Embryonic facial prominence (tissue), 1 donor: ENCODE data around the gene TEX38.
"Not testable (repeated sequence)": the region's sequence is repeated elsewhere in the genome, so short reads cannot be mapped to it uniquely, and the experiment has no call there.

ENCODE experiments used
- DNase-seq: peaks from one replicate; pipeline ENCODE4 v3.0.0-alpha.2; 2016; ENCODE audit errors: extremely low spot score

Gene TEX38

DNA sequence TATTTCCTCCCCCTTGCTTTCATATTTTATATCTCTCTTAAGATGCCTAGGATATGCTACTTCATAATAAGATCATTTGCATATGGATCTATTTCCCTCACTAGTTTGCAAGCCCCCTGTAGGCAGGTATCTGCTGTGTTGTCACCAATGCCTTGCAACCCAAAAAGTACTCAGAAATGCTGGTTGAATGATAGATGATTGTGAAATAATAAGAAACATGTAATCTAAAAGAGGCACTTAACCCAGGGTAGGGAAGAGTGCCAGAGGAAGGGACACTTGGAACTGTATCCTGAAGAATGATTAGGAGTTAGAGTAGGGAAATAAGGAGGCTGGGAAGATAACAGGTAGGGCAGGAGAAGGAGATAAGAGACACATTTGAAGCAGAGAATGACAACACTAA, 15.8 kb upstream of the TEX38 start:
- no peak for DNase-seq

DNA sequence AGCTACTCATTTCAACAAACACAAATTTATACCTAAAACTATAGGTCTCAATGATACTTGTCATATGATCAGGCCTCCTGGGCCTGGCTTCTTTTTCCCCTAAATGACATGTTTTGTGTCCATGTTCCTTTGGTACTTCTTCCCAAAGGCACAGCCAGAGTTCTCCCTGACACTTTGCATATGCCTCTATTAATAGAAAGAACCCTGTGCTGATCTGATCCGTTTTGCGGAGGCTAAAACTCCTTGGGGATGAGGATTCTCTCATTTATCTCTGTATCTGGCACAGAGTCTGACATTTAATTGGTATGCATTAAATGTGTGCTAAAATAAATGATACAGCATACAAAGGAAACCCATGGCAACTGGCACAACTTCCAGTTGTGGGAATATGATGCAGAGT, 15.0 kb upstream of the TEX38 start:
- DNase-seq, result no peak

DNA sequence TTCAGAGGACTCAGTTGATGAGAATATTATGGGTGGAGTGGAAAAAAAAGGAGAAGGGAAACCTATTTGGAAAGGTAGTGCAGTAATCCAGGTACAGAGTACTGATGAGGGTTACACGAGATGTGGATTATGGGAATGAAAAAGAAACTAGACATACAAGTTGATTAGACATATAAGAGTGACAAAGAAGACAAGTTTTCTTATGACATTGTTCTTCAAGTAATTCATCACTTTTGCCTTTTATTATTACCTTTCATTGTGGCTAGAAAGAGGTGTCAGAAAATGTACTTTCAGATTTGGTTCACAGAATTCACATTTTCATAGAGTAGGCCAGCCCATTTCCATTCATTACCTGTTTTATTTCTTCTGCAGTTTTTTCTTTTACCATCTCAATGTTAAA, 13.9 kb upstream of the TEX38 start:
- DNase-seq, result no peak

DNA sequence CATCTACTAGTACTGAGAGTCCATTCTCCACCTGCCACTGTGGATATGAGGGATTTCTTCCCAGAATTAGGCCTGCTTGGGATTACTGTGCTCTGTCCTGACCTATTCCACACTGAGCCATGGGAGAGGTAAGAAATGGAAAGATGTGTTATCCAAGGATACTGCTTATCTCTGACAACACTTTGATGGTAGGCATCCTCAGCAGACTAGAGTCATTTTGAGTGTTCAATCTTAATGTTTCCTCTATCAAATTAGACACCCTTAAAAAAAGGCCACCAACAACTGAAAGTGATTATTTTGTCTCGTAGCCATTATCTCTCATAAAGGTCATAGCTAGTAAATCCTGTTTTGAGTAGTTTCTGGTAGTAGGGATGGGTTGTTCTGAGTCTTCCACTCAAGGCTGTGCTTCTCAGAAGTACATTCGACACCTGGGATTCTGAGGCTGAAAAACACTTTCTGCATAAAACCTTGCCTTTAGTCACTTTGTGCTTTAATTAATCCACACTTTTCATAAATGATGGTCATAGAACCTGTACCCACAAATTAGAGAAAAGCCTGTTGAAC, 12.3 kb upstream of the TEX38 start:
- no peak for DNase-seq

DNA sequence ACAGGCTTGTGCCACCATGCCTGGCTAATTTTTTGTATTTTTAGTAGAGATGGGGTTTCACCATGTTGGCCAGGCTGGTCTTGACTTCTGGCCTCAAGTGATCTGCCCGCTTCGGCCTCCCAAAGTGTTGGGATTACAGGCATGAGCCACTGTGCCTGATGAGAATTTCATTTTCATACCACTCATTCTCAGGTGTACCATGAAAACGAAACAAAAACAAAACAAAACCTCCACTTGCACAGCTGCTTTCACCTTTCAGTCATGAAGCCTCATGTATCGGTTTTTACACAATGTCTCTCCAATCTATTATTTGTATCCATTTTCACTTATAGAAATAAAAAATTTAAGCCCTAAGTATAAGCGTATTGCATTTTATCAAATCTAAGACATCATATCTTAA, 11.5 kb upstream of the TEX38 start:
- DNase-seq, result not testable (repeated sequence)

DNA sequence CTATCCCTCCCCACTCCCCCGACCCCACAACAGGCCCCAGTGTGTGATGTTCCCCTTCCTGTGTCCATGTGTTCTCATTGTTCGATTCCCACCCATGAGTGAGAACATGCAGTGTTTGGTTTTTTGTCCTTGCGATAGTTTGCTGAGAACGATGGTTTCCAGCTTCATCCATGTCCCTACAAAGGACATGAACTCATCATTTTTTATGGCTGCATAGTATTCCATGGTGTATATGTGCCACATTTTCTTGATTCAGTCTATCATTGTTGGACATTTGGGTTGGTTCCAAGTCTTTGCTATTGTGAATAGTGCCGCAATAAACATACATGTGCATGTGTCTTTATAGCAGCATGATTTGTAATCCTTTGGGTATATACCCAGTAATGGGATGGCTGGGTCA, 8.7 kb upstream of the TEX38 start:
- not testable (repeated sequence) for DNase-seq

DNA sequence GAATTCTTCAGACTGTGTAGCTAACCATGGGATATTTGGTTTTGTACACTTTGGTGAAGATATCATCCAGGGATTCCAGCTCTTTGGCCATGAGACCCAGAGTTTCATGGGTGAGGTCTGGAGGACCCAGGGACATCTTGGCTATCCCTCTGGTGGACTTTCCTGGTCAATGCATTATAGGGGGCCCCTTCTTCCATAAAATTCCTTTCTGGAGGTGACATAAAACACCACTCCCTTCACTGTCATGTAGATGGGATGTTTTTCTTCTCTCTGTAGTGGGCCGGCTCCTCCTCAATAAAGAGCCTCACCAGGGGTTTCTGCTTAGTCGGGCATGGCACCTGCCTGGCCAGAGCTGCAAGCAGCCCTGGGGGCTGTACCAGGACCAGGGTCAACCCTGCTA, 5.7 kb upstream of the TEX38 start:
- DNase-seq, result no peak

DNA sequence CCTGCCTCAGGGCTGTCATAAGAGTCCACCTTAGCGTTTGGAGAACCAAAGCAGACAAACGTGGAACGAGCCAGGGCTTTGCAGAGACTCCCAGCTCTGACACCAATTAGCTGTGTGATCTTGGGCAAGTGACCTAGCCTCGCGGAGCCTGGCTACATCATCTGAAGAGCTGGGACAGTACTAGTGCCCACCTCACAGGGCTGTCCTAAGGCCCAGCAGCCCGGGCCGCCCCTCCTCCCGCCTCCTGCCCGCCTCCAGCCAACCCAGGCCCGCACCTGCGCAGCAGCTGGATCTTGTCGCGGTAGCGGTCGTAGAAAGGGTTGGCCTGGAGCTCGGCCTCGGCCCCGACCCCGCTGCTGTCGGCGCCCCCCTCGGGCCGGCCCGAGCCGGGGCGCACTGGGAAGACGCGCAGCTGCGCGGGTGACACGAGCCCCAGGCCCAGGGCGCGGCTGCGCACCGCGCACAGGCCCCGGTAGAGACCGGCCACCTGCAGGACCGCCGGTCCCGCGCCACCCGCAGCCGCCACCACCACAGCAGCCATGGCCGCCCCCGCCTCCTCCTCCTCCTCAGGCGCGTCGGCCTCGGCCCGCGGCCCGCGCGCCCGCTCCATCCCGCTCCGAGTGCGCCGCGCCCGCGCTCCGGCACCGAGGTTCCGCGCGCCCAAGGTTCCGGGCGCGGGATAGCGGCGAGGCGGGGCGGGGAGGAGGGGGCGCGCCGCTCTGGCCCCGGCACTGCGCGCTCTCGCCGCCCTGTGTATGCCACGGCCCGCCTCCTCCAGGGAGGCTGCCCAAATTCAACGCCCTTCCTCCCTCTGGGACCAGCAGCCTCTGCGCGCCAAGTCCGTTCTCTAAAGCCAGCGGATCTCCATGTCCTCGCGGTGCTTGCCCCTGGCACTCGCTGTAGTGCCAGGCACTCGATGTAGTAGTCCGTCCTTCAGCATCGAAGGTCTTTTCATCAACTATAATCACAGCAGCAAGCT, 3.6 kb upstream of the TEX38 start, which contains the start of gene ATPAF1:
Gene ATPAF1, minus strand, starts transcription at position 583 of the 979 bp plus-strand sequence. Its CDS starts 42 bp downstream, at position 541.
- peak; percentile 40 for DNase-seq

DNA sequence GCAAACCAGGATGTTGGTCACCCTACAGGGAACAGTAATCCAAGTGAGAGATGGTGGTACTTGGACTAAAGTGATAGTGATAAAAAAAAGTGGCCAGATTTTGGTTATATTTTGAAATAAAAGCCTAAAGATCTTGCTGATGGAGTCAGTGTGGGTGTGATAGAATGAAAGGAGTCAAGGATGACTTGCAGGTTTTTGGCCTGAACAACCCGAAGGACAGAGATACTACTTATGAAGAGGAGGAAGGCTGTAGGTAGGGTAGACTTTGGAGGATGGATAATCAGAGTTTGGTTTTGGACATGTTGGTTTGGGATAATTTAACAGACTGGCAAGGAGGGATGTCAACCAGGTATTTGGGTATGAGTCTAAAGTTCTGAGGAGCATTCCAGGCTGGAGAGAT, 1.5 kb upstream of the TEX38 start:
- DNase-seq, result no peak

DNA sequence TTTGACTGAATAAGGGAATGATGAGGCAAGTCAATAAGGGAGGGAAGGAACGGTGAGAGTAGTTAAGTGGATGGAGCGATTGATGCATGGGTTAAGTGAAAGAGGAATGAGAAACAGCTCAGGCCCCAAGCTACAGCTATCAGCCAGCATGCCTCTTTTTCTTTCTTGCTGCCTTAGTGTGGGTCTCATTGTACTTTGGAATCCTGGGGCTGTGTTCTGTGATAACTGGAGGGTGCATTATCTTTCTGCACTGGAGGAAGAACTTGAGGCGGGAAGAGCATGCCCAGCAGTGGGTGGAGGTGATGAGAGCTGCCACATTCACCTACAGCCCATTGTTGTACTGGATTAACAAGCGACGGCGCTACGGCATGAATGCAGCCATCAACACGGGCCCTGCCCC, 1.0 kb downstream of the TEX38 start:
- no peak for DNase-seq

DNA sequence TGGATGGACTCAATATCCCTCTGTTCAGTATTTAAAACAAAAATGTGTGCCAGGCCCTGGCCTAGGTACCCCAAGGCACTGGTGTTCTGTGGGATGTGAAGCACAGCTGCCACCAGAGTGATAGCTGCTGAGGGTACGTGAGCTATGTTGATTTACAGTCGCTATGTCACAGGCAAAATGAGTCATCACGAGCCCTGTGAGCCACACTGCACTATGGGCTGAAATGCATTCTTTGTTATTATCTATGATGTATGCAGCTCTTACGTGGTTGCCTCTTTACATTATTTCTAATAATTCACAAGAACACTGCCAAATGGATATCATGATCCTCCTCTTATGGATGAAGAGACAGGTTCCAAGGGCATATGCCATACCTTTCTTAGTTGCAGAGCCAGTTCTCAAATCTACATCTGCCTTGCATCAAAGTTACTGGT, 2.1 kb downstream of the TEX38 start:
- no peak for DNase-seq

DNA sequence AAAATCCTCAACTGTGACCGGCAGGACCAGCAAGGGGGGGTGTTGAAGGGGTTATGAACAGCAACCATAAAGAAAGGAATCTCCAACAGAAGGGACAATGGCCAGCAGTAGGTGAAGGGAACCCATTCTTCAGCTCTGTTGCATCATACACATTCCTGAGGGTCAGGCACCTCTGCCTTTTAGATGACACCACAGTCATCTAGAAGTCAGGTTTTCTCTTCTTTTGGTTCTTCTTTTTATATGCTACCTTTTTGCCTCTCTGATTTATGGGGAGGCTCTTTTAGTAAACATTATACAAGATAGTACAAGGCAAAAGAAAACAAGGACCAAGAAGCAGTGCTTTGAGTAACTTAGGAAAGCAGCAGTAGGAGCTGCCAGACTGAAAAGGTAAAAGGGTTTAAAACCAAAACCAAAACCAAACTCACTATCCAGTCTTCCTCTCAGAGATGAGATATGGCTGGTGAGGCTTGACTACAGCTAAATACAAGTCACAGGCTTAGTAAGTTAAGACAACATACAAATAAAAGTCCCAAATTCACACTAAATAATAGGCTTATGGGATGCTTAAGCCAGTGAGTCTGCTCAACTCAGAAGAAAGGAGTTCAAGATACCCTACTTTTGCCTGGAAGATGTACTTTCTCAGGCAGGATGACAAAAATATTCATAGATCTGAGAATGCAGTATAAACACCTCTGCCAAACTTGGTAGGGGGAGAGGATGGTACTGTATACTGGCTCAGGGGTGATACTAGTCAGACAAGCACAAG, 4.1 kb downstream of the TEX38 start:
- DNase-seq, result no peak

DNA sequence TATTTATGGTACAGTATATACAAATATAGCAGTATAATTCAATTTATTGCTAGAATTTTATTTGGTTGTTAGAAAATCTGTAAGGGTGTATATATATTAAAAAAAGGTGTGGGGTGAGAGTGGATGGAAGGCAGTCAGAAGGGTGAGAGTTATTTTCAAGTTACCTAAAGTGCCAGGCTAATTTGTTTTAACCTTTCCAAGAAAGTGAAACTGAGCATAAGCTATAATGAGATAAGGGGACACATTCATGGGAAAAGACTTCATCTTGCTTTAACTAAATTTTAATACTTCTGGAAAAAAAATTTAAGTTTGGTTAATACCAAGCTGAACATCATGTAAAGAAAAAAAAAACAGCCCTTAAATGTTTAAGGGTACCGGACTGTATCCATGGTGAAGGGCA, 4.9 kb downstream of the TEX38 start:
- DNase-seq, result no peak

DNA sequence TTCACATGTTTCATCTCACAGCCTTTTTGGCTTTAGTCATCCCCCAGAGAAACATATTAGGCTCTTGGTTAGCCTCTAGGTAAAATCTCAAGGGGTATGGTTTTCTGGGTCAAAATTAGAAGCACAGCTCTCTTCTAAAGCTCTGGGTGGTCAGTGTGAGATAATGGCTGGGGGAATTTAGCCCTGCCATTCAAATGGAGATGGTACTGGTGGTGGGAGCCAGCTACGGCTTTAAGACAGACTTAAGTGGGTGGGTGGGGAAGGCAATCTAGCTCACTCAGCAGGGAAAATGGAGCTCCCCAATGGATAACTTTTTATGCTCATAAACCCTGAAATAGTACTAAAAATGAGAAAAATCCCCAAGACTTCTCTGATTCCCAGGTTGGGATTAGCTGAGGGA, 5.7 kb downstream of the TEX38 start:
- no peak for DNase-seq

DNA sequence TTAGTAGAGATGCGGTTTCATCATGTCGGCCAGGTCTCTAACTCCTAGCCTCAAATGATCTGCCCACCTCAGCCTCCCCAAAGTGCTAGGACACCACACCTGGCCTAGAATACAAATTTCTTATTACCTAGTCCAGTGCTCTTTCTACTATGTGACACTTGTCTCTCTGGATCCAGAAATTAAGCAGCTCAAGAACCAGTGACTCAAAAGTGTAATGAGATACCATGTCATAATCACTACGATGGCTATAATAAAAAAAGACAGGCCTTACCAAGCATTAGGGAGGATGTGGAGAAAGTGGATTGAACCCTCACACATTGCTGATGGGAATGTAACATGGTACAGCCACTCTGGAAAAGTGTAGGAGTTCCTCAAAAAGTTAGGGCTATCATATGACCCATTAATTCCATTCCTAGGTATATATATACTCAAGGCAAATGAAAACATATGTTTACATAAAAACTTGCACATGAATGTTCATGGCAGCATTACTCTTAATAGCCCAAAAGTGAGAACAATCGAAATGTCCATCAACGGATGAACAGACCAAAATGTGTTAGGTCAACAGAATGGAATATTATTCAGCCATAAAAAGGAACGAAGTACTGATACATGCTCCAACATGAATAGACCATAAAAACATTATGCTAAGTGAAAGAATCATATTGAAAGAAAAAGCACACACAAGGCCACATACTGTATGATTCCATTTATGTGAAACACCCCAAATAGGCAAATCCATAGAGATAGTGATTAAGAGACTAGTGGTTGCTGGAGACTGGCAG, 8.3 kb downstream of the TEX38 start:
- DNase-seq, result no peak

DNA sequence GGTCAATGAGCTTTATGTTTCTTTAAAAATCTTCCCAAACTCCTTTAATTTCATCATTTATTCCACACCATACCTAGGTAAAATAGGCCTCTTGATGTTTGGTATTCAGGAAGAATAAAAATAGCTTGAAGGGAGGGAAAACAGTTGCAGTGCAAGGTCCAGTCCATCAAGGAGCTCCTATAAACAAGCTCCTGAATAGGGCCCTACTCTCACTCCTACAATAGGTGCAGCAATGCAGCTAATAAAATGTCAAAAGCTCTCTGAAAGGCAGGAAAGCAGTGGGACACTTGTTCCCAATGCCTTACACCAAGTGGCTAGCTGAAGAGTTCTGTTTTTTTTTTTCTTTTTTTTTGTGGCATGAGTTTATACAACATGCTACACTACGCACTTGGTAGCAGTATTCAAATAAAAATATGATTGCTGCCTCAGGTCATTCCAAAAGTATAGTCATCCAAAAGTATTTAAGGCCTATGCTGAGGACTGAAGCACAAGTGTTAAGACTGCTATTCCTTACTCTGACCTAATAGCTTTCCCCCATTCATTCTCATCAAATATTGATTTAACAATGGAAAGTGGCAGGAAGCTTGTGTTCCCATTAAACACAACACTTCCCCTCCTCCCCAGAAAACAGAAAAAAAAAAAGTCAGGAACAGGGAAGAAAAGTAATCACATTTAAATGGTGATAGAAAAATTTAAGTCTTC, 9.8 kb downstream of the TEX38 start:
- DNase-seq, result no peak

DNA sequence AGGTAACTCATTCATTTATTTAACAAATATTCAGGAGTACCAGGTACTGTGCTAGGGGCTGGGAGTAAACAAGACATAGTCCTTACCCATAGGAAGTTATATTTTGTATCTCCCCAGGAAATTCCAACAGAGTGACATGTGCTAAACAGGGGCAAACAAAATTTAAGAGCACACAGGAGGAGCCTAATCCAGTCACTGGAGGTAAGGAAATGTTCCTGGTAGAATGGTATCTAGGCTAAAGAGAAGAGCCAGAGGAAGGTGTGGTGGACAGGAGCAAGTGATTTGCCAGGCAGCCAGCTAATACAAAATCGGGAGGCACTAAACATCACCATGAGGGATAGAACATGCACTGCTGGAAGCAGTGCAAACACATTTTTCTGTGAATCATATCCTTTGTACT, 10.4 kb downstream of the TEX38 start:
- no peak for DNase-seq

DNA sequence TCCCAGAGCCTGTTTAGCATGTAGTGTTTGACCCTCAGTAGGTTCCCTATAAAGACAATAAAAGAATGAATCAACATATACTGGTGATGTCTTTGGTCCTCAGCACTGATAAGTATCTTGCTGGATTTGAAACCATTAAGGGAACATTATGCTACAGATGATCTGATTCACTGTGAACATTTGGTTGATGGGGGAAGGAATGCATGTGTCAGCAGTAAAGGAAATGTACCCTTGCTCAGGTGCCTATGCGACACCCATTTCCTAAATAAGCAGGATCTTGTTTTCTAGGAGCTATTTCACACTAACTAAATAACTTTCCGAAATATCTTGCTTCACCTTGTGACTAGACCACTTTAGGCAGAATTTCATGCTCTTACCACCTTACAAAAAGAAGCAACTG, 13.0 kb downstream of the TEX38 start:
- no peak for DNase-seq

DNA sequence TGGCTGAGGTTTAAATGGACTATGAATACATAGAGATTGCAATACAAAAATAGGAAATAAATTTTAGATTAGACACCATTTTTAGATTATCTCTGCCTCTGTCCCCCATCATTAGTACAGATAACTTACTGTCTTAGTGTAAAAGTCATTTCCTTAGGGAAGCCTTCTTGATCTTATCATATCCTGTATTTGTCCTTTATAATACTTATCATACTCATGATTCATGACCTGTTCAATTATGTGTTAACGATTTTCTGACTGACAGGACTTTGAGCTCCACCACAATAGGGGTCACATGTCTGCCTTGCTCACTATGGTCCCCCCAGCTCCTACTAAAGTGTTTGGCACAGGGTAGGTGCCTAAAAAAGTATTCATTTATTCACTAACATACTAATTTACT, 14.6 kb downstream of the TEX38 start:
- no peak for DNase-seq

DNA sequence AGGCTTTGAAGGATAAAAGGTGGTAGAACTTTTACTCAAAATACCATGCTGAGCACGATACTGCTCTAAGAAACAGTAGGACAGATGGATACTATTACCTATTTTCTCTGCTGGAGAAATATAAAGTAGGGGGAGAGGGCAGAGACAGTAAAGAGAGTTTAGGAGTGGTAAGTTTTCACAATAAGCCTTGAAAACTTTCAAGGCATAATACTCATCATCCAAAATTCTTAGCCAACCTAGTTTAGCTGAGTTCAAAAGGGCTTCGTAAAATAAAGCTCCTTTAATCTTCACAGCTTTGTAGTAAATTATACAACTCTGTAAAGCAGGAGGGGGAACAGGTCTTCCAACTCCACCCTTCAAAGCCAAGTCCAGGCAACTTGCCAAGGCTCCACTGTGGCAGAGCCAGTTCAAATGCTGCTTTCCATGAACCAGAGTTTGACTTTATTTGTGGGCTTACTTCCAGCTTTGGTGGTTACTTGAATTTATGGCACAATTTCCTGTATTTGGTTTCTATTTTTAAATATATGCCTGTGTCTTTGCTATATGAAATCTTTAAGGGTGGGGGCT, 15.5 kb downstream of the TEX38 start:
- peak; percentile 27 for DNase-seq
